Esophagus muscularis mucosa (tissue), 4 donors: ENCODE measurements around the gene YY2. TPM values are rescaled to one million over a fixed set of nuclear protein-coding genes. Genes with fewer than 3 reads are reported as not detected.
A peak's percentile ranks its signal among the peaks of the same experiment; 100 is the strongest.

Experiments used
- DNase-seq: peaks from one replicate; pipeline ENCODE4 v3.0.0-alpha.2; 2017; ENCODE audit errors: extremely low spot score
- H3K27ac ChIP-seq, 4 donors: fragments of 200-600 bp; sonication (generic); replicated peaks in 1 of 4; 1 replicate in 3 of 4; 2 replicates in 1 of 4; pipeline ENCODE4 v1.5.1; 2016 to 2019; ENCODE audit warnings: mild to moderate bottlenecking in 1 of 4
- H3K27me3 ChIP-seq, 4 donors: fragments of 200-600 bp; sonication (generic); one replicate each; pipeline versions ENCODE4 v1.5.1 to v1.6.0; 2016 to 2019
- H3K36me3 ChIP-seq, 4 donors: fragments of 200-600 bp; sonication (generic); one replicate each; pipeline ENCODE4 v1.5.1; 2016 to 2019
- H3K4me1 ChIP-seq, 4 donors: fragments of 200-600 bp; sonication (generic); one replicate each; pipeline ENCODE4 v1.5.1; 2016 to 2019
- H3K4me3 ChIP-seq, 4 donors: fragments of 200-600 bp; sonication (generic); 1 replicate in 2 of 4; 2 replicates in 2 of 4; pipeline ENCODE4 v1.5.1; 2016 to 2019; ENCODE audit warnings: mild to moderate bottlenecking in 4 of 4, moderate library complexity in 1 of 4
- H3K9me3 ChIP-seq, 4 donors: fragments of 200-600 bp; sonication (generic); 1 replicate in 3 of 4; 2 replicates in 1 of 4; pipeline ENCODE4 v1.5.1; 2016 to 2019
- CTCF ChIP-seq, 3 experiments: fragments of 200-600 bp in 2 of 3; fragments of 450-650 bp in 1 of 3; sonication (generic) in 2 of 3; IDR thresholded peaks; one replicate each; pipeline ENCODE4 v1.5.1; 2017 to 2019; ENCODE audit warnings: antibody characterized with exemption in 3 of 3, mild to moderate bottlenecking in 2 of 3, moderate library complexity in 1 of 3
- EP300 ChIP-seq: sonication (generic); formaldehyde crosslinking; IDR thresholded peaks from one replicate; pipeline ENCODE4 v1.6.1; 2017; ENCODE audit warnings: antibody characterized with exemption
- POLR2A ChIP-seq: fragments of 450-650 bp; IDR thresholded peaks from one replicate; pipeline ENCODE4 v1.6.1; 2017; ENCODE audit warnings: antibody characterized with exemption, moderate library complexity, mild to moderate bottlenecking, low read depth
- POLR2AphosphoS5 ChIP-seq, 2 donors: sonication (generic); formaldehyde crosslinking; IDR thresholded peaks; one replicate each; pipeline ENCODE4 v1.6.1; 2017; ENCODE audit warnings: antibody characterized with exemption in 2 of 2
- WGBS: methylation state at CpG from one replicate; pipeline ENCODE4 v1.1.5; 2018; 5-methylcytosine and 5-hydroxymethylcytosine counted together
- intact Hi-C: fragments of 100-400 bp; cut with DNase I; formaldehyde crosslinking; loops from one replicate; pipeline ENCODE4 v1.15.1; 2023
- total RNA-seq, 4 donors: library from RNA; depleted of rRNA; stranded (reverse); fragments of >200 nt; gene quantifications; one replicate each; pipeline versions ENCODE4 v1.1.0 to v1.2.1, GENCODE V29; 2016

Gene YY2
- total RNA-seq, 4 donors from 2014 or later = 0.84 to 1.7 (median 1.2) TPM

GRCh38 chrX:21837056-21837455 is 18.7 kb upstream of the YY2 start:
- H3K36me3 ChIP-seq = no peaks in the 10 kb centered on the region
- TF ChIP-seq CTCF (IDR thresholded peaks at IDR 0.05) (no peak), EP300 (no peak), POLR2AphosphoS5 (IDR thresholded peaks at IDR 0.05) (no peak), POLR2A (no peak)
- no peak for DNase-seq

GRCh38 chrX:21838937-21839333 is 16.9 kb upstream of the YY2 start:
- 29% methylated on average over 4 of the region's 4 CpGs for WGBS
- Histone ChIP-seq H3K4me1 (peaks cover 3 to 17% (median 11%) of the 10 kb centered on the region in 4 donors), H3K9me3 (no peaks in the 10 kb centered on the region), H3K27ac (peak overlapping the region; percentile 75 to 84 (median 80)), H3K27me3 (no peaks in the 10 kb centered on the region), H3K36me3 (peaks cover 0 to 7% (median 0%) of the 10 kb centered on the region in 4 donors), H3K4me3 (peak overlapping the region; percentile 67 to 80 (median 69))
- DNase-seq = no peak
- intact Hi-C loops = no loop called here
- no peak for TF ChIP-seq CTCF (IDR thresholded peaks at IDR 0.05)
- no peak for TF ChIP-seq POLR2A
- no peak for TF ChIP-seq POLR2AphosphoS5 (IDR thresholded peaks at IDR 0.05)
- TF ChIP-seq EP300 = no peak

More at GRCh38 chrX:21837056-21837455, 18.7 kb upstream of the YY2 start:
- H3K9me3 ChIP-seq = no peaks in the 10 kb centered on the region
- peaks cover 0 to 17% (median 11%) of the 10 kb centered on the region in 4 donors for H3K4me1 ChIP-seq
- H3K27ac ChIP-seq = no peak overlapping the region
- intact Hi-C loops = no loop called here
- H3K4me3 ChIP-seq = no peak overlapping the region
- 53% methylated on average over 2 of the region's 2 CpGs for WGBS
- H3K27me3 ChIP-seq = no peaks in the 10 kb centered on the region

GRCh38 chrX:21839334-21840192 is 16.2 kb upstream of the YY2 start, which contains the start of gene MBTPS2:
Gene MBTPS2 (plus strand): TSS chrX:21839617. CDS start chrX:21839735, 118 bp downstream.
- WGBS = 45% methylated on average over 26 of the region's 61 CpGs
- intact Hi-C loops = loop anchor here (10.0 kb wide), 2 partner anchors 95 to 135 kb away; no protein-coding TSS in a partner anchor
- H3K4me1 ChIP-seq = peaks cover 3 to 17% (median 11%) of the 10 kb centered on the region in 4 donors
- H3K4me3 ChIP-seq = peak within 1 kb of the TSS; percentile 67 to 80 (median 69)
- peak; percentile 94 for DNase-seq
- no peaks in the 10 kb centered on the region for H3K27me3 ChIP-seq
- peak within 1 kb of the TSS; percentile 75 to 84 (median 80) for H3K27ac ChIP-seq
- H3K9me3 ChIP-seq = no peaks in the 10 kb centered on the region
- TF ChIP-seq POLR2A = peak; percentile 7
- peak; percentile 79 to 84 for TF ChIP-seq POLR2AphosphoS5 (IDR thresholded peaks at IDR 0.05)
- no peak for TF ChIP-seq EP300
- peak; percentile 9 to 15 (median 12) for TF ChIP-seq CTCF (IDR thresholded peaks at IDR 0.05)
- H3K36me3 ChIP-seq = peaks cover 0 to 10% (median 0%) of the 10 kb centered on the region in 4 donors

- Histone ChIP-seq H3K9me3 (no peaks in the 10 kb centered on the region), H3K27ac (peak overlapping the region; percentile 75 to 84 (median 80)), H3K27me3 (no peaks in the 10 kb centered on the region), H3K4me3 (peak overlapping the region; percentile 67 to 80 (median 69)), H3K36me3 (peaks cover 0 to 11% (median under 1%) of the 10 kb centered on the region in 4 donors), H3K4me1 (peaks cover 3 to 17% (median 11%) of the 10 kb centered on the region in 4 donors)
- intact Hi-C loops = loop anchor here (10.0 kb wide), 2 partner anchors 95 to 135 kb away; no protein-coding TSS in a partner anchor
- 51% methylated on average over 6 of the region's 6 CpGs for WGBS
- TF ChIP-seq EP300 (no peak), POLR2A (no peak), CTCF (IDR thresholded peaks at IDR 0.05) (no peak), POLR2AphosphoS5 (IDR thresholded peaks at IDR 0.05) (no peak)
- no peak for DNase-seq
These were observed 15.6 kb upstream of the YY2 start for GRCh38 chrX:21840193-21840545.
